Stimulated activated CD4-positive, alpha-beta T cell treated with anti-CD3 and anti-CD28 coated beads, Interleukin-1b, Interleukin-23, amount 100 ng/mL, for 24 hours (primary cell): ENCODE results near the gene DOCK8.
"Not testable (repeated sequence)": the region's sequence is repeated elsewhere in the genome, so short reads cannot be mapped to it uniquely, and the experiment has no call there.

Source experiments
- DNase-seq, 4 experiments: peaks; one replicate each; pipeline ENCODE4 v3.0.0-alpha.2; 2020; ENCODE audit warnings: low read depth in 4 of 4, low spot score in 1 of 4

DOCK8 gene

DNA sequence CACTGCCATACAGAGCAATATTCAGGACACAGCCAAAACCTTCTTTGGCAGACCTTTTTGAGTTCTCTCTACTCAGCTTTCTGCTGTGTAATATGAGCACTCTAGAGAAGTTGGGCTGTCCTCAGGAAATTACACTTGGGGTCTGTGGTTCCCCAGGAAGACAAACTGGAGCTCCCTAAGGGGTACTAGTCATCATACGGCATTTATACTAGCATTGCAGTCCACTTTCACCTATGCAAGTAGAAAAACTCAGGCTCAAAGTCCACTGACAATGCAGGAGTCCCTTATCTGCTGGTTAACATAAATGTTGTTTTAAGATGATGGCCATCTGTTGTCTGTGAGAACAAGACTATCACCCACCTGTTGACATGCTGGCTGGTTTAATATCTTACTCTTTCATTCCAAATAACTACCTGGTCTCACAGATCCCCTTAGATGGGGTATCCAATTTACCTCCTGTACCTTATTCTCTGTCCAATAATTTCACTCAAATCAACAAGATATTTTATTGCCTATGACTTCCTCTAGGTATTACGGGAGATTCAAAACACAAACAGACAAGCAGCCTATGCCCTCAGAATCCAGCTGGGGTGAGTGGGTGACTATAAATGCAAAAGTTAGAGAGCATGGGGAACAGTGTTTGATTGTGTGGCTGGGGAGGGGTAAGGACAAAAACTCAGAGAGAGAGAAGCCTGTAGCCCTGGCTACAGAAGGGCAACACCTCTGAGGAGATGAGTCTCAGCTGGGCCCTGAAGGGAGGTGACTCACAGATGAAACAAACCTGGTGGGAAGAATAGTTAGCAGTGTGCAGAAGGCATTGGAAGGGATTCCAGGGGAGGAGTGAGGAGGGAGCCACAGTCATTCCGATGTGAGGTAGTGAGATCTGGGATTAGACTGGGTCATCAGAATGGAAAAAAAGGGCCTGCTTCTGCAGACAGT is 10.2 kb downstream of the DOCK8 start:
- DNase-seq, result no peak

DNA sequence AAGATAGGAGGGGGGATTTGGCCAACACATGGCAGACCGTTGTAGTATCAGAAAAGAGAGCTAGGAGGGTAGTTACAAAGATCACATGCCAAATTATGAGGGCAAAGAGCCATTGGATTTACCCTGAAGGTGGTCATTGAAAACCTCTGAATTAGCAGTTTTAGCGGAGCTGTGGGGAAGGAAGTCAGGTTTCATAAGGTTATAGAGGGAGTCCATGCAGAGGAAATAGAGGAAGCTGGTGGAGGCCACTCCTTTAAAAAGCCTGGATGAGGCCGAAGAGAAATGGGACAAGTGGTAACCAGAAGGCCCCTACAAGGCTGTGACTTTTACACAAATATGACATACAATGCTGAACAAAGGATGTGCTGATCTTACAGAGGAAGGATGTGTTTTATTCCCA is 13.2 kb downstream of the DOCK8 start:
- DNase-seq, result no peak

- DNase-seq, result no peak
Observed at GRCh38 chr9:228929-229695, 14.4 kb downstream of the DOCK8 start.

DNA sequence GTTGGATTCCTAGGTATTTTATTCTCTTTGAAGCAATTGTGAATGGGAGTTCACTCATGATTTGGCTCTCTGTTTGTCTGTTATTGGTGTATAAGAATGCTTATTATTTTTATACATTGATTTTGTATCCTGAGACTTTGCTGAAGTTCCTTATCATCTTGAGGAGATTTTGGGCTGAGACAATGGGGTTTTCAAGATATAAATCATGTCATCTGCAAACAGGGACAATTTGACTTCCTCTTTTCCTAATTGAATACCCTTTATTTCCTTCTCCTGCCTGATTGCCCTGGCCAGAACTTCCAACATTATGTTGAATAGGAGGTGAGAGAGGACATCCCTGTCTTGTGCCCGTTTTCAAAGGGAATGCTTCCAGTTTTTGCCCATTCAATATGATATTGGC is 17.0 kb downstream of the DOCK8 start:
- DNase-seq, result not testable (repeated sequence)

- not testable (repeated sequence) for DNase-seq
Observed at GRCh38 chr9:233708-234107, 19.0 kb downstream of the DOCK8 start.

DNA sequence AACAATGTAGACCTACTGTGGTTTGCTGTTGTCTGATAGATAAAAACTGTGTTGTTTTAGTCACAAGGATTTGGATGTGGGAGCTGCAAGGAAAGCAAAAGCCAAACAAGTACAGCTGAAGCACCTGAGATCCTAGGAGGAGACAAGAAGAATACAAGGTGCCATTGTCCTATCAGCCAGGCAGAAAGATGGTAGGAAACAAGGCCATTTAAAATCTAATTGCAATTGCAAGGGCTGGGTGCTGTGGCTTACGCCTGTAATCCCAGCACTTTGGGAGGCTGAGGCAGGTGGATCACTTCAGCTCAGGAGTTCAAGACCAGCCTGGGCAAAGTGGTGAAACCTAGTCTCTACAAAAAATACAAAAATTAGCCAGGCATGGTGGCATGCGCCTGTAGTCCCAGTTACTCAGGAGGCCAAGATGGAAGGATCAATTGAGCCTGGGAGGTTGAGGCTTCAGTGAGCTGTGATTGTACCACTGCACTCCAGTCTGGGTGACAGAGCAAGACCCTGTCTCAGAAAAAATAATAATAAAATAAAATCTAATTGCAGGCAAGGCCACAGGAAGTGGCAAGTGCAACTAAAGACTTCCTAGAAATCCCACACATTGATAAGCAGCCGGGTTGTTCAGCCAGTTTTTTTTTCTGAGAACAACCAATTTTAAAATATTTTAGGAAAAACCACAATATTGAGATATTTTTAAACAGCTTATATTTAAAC is 22.6 kb downstream of the DOCK8 start:
- DNase-seq, result no peak

DNA sequence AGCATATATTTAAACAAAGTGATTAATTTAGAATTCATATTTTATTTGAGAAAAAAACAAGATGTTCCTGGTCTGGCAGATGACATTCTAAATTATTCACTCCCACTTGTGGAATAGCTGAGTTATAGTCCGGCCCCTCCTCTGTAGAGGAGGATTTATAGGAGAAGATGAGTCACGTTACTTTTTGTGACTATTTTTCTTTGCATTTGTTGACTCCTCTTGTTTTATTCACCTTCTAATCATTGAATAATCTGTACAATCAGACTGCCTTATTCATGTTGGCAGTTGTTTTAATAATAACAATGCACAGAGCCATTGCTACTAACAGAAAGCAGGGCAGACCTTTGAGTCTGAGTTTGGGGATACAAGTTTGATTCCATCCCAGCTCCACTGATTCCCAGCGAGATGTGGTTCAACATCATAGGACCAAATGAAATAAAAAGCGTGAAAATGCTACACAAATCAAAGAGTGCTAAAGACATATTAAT is 23.2 kb downstream of the DOCK8 start:
- DNase-seq, result no peak

- no peak for DNase-seq
Observed at GRCh38 chr9:242461-243080, 27.9 kb downstream of the DOCK8 start.

GRCh38 chr9:248278-248961 is 33.8 kb downstream of the DOCK8 start:
- no peak for DNase-seq

- DNase-seq, result no peak
Observed at GRCh38 chr9:249025-249424, 34.4 kb downstream of the DOCK8 start.

DNA sequence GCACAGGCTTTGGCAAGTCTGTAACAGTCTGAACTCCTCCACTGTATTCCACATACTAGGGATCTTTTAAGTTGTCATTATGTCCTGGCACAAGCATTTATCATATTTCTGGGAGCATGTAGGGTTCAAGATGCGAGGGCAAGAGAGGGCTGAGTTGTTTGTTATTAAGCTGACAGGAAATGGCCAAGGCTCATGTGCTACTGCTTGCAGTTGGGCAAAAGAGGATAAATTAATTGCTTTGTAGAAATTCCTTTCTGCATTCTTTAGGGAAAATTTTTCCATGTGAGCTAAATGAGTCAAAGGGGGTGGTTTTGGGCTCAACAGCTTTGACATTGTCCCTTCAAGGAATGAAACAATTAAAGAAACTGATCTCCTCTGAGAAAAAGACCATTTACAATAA is 35.4 kb downstream of the DOCK8 start:
- DNase-seq, result no peak

DNA sequence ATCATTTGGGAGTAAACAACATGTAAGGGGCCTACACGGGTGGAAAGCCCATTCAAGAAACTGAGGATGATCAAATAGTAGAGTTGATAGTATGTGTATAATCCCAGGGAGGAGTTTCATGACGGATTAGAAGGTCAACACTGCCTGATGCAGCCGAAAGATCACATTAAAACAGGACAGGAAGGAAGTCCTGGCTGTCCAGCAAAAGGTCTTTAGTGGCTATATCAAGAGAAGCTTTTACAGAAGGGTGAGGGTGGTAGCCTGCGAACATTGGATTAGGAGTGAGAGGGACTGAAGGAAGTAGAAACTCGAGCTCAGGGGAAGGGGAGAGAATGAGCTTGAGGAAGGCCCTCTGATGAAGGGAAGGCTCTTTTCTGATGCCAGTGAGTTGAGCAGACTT is 36.0 kb downstream of the DOCK8 start:
- DNase-seq, result no peak

GRCh38 chr9:251398-251797 is 36.7 kb downstream of the DOCK8 start:
- DNase-seq, result no peak

GRCh38 chr9:253539-253938 is 38.9 kb downstream of the DOCK8 start:
- no peak for DNase-seq

GRCh38 chr9:254516-254915 is 39.9 kb downstream of the DOCK8 start:
- no peak for DNase-seq

DNA sequence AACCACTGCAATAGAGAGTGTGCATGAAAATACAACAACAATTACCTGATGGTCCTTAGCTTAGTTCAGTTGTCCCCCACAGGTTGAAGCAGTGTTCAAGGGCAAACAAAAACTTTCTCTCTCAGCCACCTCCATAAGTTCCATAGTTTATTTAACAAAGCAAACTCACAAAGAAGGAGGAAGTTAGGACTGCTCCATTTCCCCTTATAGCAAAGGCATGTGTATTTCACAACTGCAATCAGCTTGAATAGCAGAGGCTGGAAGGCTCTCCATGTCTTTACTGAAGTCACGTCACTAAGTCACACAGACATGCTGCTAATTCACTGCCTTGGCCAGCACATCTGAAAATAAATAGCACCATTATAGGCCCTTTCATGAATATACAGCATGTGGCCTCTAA is 43.3 kb downstream of the DOCK8 start:
- DNase-seq, result no peak

GRCh38 chr9:259405-260404 is 45.0 kb downstream of the DOCK8 start:
- DNase-seq, result no peak

GRCh38 chr9:264231-264630 is 49.6 kb downstream of the DOCK8 start:
- no peak for DNase-seq

DNA sequence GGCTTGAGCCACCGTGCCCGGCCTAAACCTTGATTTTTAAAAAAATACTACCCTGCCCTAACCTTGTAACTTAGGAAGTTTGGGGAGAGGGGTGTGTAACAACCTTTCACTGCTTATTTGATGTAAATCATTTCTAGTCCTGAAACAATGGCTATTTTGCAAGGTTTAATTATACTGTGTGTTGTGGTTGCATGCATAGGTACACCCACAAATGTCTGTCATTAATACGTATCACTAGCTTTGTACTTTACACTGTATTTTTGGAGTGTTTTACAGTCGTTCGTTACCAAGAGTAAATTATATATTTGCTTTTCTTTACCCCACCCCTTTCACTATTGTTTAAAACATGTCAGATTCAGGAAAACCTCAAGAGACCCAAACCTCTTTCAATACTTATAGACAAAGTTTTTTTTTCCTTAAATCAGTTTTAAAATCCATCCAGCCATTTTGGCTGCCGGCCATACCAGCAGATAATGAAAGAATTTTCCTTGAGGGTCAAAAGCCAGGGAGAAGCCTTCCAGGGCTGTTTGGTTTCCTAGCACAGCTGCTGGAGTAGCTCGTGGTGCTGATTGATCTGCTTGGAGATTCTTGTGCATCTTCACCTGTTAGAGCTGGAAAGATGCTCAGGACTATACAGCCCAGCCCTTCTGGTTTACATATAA is 50.7 kb downstream of the DOCK8 start:
- DNase-seq, result no peak
